ENCODE measurements around the gene FGF2.

GRCh38 chr4:122827258-122827878 lies 737 bp downstream of the FGF2 start:
- TF ChIP-seq CTCF (conservative IDR thresholded peaks at IDR 0.05; ENCODE audit: low read depth, low read length) (peak; percentile 21; the same call in 1 of the 2 replicates), EZH2 (IDR thresholded peaks at IDR 0.05; ENCODE audit: borderline replicate concordance, low read depth, low read length, poor library complexity, severe bottlenecking) (no peak)
